Memory B cell (primary cell): ENCODE measurements around the gene LCA5L.
"Not testable (repeated sequence)": the region's sequence is repeated elsewhere in the genome, so short reads cannot be mapped to it uniquely, and the experiment has no call there.

ENCODE experiments used
- ATAC-seq: fragments of 150-1000 bp; cut with Tn5 transposase; 2 replicates; pipeline ENCODE4 v1.10.0; 2021; ENCODE audit warnings: low read depth, mild to moderate bottlenecking, moderate library complexity
- DNase-seq, 2 donors: peaks; one replicate each; pipeline ENCODE4 v3.0.0; 2022; ENCODE audit warnings: low spot score in 2 of 2
- H3K27ac Mint-ChIP-seq: one replicate; pipeline ENCODE4 v1.8.0; 2022; ENCODE audit warnings: mild to moderate bottlenecking, moderate library complexity, mixed read lengths
- H3K27me3 Mint-ChIP-seq: one replicate; pipeline ENCODE4 v1.8.0; 2022; ENCODE audit warnings: mixed read lengths
- H3K36me3 Mint-ChIP-seq: one replicate; pipeline ENCODE4 v1.8.0; 2022; ENCODE audit warnings: mild to moderate bottlenecking, mixed read lengths
- H3K4me1 Mint-ChIP-seq: one replicate; pipeline ENCODE4 v1.8.0; 2022; ENCODE audit warnings: mixed read lengths
- H3K4me3 Mint-ChIP-seq: one replicate; pipeline ENCODE4 v1.8.0; 2022; ENCODE audit warnings: mild to moderate bottlenecking, moderate library complexity, mixed read lengths
- H3K9me3 Mint-ChIP-seq: one replicate; pipeline ENCODE4 v1.8.0; 2022; ENCODE audit warnings: mixed read lengths

LCA5L gene

GRCh38 chr21:39387461-39388037 lies 58.0 kb downstream of the LCA5L start:
- DNase-seq, result peak; percentile 84 to 86
- peaks cover 18% of the 10 kb centered on the region for H3K4me1 Mint-ChIP-seq
- peak overlapping the region; percentile 83 for H3K4me3 Mint-ChIP-seq
- H3K9me3 Mint-ChIP-seq, result no peaks in the 10 kb centered on the region
- peak; percentile 66 for ATAC-seq
- no peaks in the 10 kb centered on the region for H3K27me3 Mint-ChIP-seq
- peak overlapping the region; percentile 57 for H3K27ac Mint-ChIP-seq
- H3K36me3 Mint-ChIP-seq, result peaks cover 12% of the 10 kb centered on the region

GRCh38 chr21:39386899-39387298 lies 58.7 kb downstream of the LCA5L start:
- Mint-ChIP-seq H3K36me3 (peaks cover 7% of the 10 kb centered on the region), H3K4me1 (peaks cover 21% of the 10 kb centered on the region), H3K27me3 (no peaks in the 10 kb centered on the region), H3K4me3 (no peak overlapping the region), H3K9me3 (no peaks in the 10 kb centered on the region), H3K27ac (no peak overlapping the region)
- DNase-seq (no peak), ATAC-seq (no peak)

DNA sequence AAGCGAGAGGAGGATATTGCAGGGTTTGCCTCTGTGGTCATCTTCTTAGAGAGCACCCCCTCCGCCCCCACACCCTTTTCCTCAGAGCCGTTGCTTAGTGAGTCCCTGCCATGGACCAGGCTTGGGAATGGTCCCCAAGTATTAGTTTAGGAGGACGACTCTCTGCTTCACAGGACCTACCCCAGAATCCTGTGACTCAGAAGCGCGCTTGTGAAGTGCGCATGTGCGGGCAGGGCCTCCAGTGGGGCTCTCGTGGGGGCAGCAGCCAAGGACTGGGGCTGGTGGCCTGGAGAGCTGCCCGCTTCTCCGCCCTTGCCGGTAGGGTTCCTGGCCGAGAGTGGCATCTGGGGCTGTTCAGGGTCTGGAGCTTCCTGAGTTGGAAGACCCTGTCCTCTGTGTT lies 59.4 kb downstream of the LCA5L start:
- H3K4me1 Mint-ChIP-seq, result peaks cover 24% of the 10 kb centered on the region
- H3K9me3 Mint-ChIP-seq, result no peaks in the 10 kb centered on the region
- H3K27ac Mint-ChIP-seq, result no peak overlapping the region
- H3K36me3 Mint-ChIP-seq, result peaks cover 4% of the 10 kb centered on the region
- ATAC-seq, result no peak
- DNase-seq, result no peak
- no peaks in the 10 kb centered on the region for H3K27me3 Mint-ChIP-seq
- peak overlapping the region; percentile 32 for H3K4me3 Mint-ChIP-seq

GRCh38 chr21:39385299-39386145 lies 60.1 kb downstream of the LCA5L start:
- peaks cover 27% of the 10 kb centered on the region for H3K4me1 Mint-ChIP-seq
- DNase-seq (peak in 1 of 2 donors; percentile 19), ATAC-seq (peak; percentile 23)
- H3K27ac Mint-ChIP-seq, result no peak overlapping the region
- H3K9me3 Mint-ChIP-seq, result no peaks in the 10 kb centered on the region
- peaks cover 4% of the 10 kb centered on the region for H3K36me3 Mint-ChIP-seq
- peak overlapping the region; percentile 39 for H3K4me3 Mint-ChIP-seq
- no peaks in the 10 kb centered on the region for H3K27me3 Mint-ChIP-seq

- no peak overlapping the region for H3K27ac Mint-ChIP-seq
Observed at GRCh38 chr21:39384674-39385298, 60.8 kb downstream of the LCA5L start.

DNA sequence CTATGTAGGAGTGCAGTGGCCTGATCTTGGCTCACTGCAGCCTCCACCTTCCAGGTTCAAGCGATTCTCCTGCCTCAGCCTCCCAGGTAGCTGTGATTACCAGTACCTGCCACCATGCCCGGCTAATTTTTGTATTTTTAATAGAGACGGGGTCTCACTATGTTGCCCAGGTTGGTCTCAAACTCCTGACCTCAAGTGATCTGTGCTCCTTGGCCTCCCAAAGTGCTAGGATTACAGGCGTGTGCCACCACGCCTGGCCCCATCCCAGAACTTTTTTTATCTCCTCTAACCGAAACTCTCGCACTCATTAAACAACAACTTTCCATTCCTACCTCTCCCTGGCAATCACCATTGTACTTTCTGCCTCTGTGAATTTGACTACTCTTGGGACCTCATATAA lies 63.5 kb downstream of the LCA5L start:
- H3K27me3 Mint-ChIP-seq, DNase-seq, H3K9me3 Mint-ChIP-seq, H3K36me3 Mint-ChIP-seq, ATAC-seq, H3K27ac Mint-ChIP-seq: not testable (repeated sequence)
- H3K4me1 Mint-ChIP-seq, result peaks cover 11% of the 10 kb centered on the region
- peak overlapping the region; percentile 25 for H3K4me3 Mint-ChIP-seq

More at GRCh38 chr21:39384674-39385298, 60.8 kb downstream of the LCA5L start:
- no peak for DNase-seq
- Mint-ChIP-seq H3K36me3 (no peaks in the 10 kb centered on the region), H3K4me1 (peaks cover 25% of the 10 kb centered on the region), H3K4me3 (no peak overlapping the region), H3K27me3 (no peaks in the 10 kb centered on the region), H3K9me3 (no peaks in the 10 kb centered on the region)
- no peak for ATAC-seq

GRCh38 chr21:39381009-39381408 lies 64.6 kb downstream of the LCA5L start:
- Mint-ChIP-seq H3K27ac (peak overlapping the region; percentile 90), H3K27me3 (no peaks in the 10 kb centered on the region), H3K36me3 (no peaks in the 10 kb centered on the region), H3K9me3 (no peaks in the 10 kb centered on the region), H3K4me1 (peaks cover 9% of the 10 kb centered on the region), H3K4me3 (peak overlapping the region; percentile 94)
- DNase-seq (no peak), ATAC-seq (no peak)

- Mint-ChIP-seq H3K36me3 (no peaks in the 10 kb centered on the region), H3K27ac (peak overlapping the region; percentile 90), H3K4me3 (peak overlapping the region; percentile 94), H3K27me3 (no peaks in the 10 kb centered on the region), H3K9me3 (no peaks in the 10 kb centered on the region), H3K4me1 (peaks cover 9% of the 10 kb centered on the region)
- DNase-seq (peak; percentile 69 to 79), ATAC-seq (peak; percentile 98)
Observed at GRCh38 chr21:39379986-39380891, 65.3 kb downstream of the LCA5L start.

DNA sequence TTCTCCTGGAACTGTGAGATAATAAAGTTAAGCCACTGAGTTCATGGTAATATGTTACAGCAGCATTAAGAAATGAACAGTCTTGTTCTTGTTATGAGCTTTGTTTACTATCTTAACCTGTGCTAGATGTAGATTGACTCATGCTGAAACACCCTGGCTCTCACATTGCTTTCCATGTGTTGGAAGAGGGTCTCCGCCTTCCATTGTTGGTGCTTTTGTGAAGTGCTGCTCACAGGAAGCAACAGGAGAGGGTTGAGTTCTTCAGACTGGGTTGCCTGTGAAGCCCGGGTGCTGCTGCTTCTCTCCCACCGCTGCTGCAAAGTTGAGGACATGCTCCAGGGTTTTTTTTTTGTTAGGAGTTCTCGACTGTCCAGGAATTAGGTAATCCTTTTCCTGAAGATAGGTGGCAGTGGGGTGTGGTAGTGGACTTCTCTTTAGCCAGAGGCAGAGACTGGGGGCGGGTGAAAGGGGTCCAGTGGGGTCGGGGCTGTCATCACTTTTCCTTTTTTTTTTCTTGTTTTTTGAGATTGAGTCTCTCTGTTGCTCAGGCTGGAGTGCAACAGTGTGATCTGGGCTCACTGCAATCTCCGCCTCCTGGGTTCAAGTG lies 68.0 kb downstream of the LCA5L start:
- Mint-ChIP-seq H3K4me1 (peaks cover 15% of the 10 kb centered on the region), H3K27me3 (no peaks in the 10 kb centered on the region), H3K9me3 (no peaks in the 10 kb centered on the region), H3K36me3 (no peaks in the 10 kb centered on the region), H3K4me3 (no peak overlapping the region), H3K27ac (no peak overlapping the region)
- DNase-seq, result no peak
- ATAC-seq, result no peak

- Mint-ChIP-seq H3K27ac (no peak overlapping the region), H3K27me3 (no peaks in the 10 kb centered on the region), H3K9me3 (no peaks in the 10 kb centered on the region), H3K4me3 (no peak overlapping the region), H3K4me1 (peaks cover 8% of the 10 kb centered on the region), H3K36me3 (no peaks in the 10 kb centered on the region)
- DNase-seq (no peak), ATAC-seq (no peak)
Observed at GRCh38 chr21:39375446-39375845, 70.1 kb downstream of the LCA5L start.

DNA sequence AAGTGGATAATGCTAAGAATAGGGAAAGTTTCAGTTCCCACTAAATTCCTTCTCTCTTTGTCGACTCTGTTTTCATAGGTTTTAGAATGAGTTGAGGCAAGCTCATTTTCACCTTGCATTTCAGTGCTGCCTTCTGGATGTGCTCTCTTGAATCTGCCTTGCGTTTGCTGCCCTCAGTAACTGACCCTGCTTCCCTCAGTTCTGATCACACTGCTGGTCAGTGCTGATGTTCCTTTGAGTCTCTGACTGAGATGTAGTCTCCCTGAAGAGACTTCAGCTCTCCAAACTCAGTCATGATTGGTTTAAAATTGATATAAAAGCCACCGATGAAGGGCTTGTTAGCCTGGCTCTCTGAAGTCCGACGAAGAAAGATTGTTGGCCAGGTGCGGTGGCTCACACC lies 71.5 kb downstream of the LCA5L start:
- no peak overlapping the region for H3K4me3 Mint-ChIP-seq
- no peaks in the 10 kb centered on the region for H3K27me3 Mint-ChIP-seq
- H3K9me3 Mint-ChIP-seq, result no peaks in the 10 kb centered on the region
- H3K36me3 Mint-ChIP-seq, result no peaks in the 10 kb centered on the region
- H3K4me1 Mint-ChIP-seq, result peaks cover 11% of the 10 kb centered on the region
- DNase-seq (no peak), ATAC-seq (no peak)
- H3K27ac Mint-ChIP-seq, result peak overlapping the region; percentile 5

- DNase-seq, result peak in 1 of 2 donors; percentile 11
- Mint-ChIP-seq H3K27me3 (no peaks in the 10 kb centered on the region), H3K27ac (peak overlapping the region; percentile 5), H3K9me3 (no peaks in the 10 kb centered on the region), H3K36me3 (no peaks in the 10 kb centered on the region), H3K4me3 (no peak overlapping the region), H3K4me1 (peaks cover 11% of the 10 kb centered on the region)
- peak; percentile 92 for ATAC-seq
Observed at GRCh38 chr21:39373634-39374033, 71.9 kb downstream of the LCA5L start.

DNA sequence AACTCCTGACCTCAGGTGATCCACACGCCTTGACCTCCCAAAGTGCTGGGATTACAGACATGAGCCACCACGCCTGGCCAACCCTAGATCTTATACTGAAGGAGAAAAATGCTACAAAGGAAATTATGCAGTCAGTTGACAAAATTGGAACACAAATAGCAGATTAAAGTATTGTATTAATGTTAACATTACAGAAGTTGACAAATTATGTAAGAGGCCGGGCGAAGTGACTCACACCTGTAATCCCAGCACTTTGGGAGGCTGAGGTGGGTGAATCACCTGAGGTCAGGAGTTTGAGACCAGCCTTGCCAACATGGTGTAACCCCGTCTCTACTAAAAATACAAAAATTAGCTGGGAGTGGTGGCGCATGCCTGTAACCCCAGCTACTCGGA lies 75.7 kb downstream of the LCA5L start:
- not testable (repeated sequence) for H3K4me3 Mint-ChIP-seq, H3K27me3 Mint-ChIP-seq, ATAC-seq, DNase-seq, H3K27ac Mint-ChIP-seq, H3K36me3 Mint-ChIP-seq, H3K9me3 Mint-ChIP-seq
- peaks cover 11% of the 10 kb centered on the region for H3K4me1 Mint-ChIP-seq
